Measurements from ENCODE around the gene ATP2C2.

The ATP2C2 gene

DNA sequence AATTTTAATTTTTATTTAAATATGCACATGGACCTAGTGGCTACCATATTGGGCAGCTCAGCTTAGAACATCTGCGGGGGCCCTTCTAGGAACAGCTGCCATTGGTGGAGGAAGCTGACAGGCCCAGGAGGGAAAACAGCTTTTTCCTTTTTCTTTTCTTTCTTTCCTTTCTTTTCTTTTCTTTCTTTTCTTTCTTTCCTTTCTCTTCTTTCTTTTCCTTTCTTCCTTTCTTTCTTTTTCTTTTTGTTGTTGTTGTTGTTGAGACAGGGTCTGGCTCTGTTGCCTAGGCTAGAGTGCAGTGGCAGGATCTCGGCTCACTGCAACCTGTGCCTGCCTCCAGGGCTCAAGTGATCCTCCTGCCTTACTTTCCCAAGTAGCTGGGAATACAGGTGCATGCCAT, 43.4 kb downstream of the ATP2C2 start:
- TF ChIP-seq, protein P1, sequence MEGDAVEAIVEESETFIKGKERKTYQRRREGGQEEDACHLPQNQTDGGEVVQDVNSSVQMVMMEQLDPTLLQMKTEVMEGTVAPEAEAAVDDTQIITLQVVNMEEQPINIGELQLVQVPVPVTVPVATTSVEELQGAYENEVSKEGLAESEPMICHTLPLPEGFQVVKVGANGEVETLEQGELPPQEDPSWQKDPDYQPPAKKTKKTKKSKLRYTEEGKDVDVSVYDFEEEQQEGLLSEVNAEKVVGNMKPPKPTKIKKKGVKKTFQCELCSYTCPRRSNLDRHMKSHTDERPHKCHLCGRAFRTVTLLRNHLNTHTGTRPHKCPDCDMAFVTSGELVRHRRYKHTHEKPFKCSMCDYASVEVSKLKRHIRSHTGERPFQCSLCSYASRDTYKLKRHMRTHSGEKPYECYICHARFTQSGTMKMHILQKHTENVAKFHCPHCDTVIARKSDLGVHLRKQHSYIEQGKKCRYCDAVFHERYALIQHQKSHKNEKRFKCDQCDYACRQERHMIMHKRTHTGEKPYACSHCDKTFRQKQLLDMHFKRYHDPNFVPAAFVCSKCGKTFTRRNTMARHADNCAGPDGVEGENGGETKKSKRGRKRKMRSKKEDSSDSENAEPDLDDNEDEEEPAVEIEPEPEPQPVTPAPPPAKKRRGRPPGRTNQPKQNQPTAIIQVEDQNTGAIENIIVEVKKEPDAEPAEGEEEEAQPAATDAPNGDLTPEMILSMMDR (IDR thresholded peaks at IDR 0.05; ENCODE audit: insufficient read depth, low read depth, low read length, missing control alignments): no peak
- no peak overlapping the region for H3K4me3 ChIP-seq (ENCODE audit: low read length)

DNA sequence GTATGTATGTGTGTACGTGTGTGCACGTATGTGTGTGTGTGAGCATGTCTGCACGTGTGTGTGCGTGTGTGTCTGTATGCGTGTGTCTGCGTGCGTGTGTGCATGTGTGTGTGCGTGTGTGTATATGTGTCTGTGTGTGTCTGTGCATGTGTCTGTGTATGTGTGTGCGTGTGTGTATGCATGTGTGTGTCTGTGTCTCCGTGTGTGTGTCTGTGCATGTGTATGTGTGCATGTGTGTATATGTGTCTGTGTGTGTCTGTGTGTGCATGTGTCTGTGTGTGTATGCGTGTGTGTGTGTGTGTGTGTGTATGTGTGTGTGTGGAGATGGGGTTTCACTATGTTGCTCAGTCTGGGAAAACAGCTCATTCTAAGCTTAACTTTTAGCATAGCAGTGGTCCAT, 43.9 kb downstream of the ATP2C2 start:
- no peak for DNase-seq (ENCODE audit: low read depth)
- TF ChIP-seq, protein P1 (IDR thresholded peaks at IDR 0.05; ENCODE audit: insufficient read depth, low read depth, low read length, missing control alignments): no peak
- H3K4me3 ChIP-seq (ENCODE audit: low read length): no peak overlapping the region

More for the DNA sequence above, 43.4 kb downstream of the ATP2C2 start:
- no peak for DNase-seq (ENCODE audit: low read depth)

DNA sequence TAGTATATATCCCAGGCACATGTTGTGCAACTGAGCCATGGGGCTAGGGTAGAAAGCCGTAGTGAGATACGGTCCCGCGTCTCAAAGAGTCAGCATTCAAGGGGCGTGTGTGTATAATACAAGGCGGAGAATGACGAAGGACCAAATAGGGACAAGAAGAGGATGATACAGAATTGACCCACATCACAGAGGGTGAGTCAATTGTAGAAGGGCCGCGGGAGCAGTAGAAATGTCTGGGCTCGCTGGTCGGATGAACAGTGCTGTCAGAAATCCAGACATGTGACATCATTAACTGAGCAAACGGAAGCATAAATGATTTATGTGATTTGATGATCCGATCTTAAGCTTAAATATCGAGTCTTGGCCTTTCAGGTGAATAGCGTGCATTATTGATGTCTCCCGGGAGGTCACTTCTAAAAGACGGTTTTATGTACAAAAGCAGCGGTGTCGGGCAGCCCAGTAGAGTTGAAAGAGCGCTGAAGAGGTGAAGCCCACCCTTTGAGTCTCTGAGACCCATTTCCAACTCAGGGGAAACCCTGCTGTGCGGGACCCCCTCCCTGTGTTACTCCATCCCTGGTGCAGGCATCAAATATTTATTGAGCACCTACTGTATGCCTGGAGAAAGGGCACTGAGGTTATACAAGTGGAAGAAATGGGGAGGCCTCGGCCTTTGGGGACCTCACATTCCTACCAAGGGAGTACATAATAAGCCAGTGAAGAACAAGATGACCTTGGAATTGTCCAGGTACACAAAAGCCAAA, 45.1 kb downstream of the ATP2C2 start:
- H3K4me3 ChIP-seq (ENCODE audit: low read length): no peak overlapping the region
- TF ChIP-seq, protein P1 (IDR thresholded peaks at IDR 0.05; ENCODE audit: insufficient read depth, low read depth, low read length, missing control alignments): no peak
- DNase-seq (ENCODE audit: low read depth): no peak

DNA sequence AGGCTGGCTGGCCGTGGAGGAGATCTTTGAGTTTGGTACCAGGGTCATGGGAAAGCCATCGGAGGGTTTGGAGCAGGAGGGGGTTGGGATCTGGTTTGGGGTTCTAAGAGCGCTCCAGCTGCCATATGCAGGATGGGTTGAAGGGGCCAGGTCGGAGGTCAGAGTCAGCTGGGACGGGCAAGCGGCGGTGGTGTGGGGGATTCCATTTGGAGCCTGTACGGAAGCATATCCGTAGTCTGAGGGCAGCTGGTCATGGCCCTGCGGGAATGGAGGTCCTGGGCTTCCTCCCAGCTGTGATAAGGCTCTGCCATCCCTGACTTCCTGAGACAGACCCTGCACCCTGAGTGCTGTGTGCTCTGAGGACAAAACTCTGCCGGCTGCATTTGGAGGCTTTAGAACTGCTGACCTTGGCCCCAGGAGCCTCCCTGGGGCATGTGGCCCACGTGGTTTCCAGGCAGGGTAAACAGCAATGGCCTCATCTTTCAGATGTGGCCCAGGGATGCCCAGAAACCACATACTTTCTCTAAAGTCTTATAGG, 46.5 kb downstream of the ATP2C2 start:
- DNase-seq (ENCODE audit: low read depth): no peak
- H3K4me3 ChIP-seq (ENCODE audit: low read length): no peak overlapping the region
- TF ChIP-seq, protein P1 (IDR thresholded peaks at IDR 0.05; ENCODE audit: insufficient read depth, low read depth, low read length, missing control alignments): no peak

DNA sequence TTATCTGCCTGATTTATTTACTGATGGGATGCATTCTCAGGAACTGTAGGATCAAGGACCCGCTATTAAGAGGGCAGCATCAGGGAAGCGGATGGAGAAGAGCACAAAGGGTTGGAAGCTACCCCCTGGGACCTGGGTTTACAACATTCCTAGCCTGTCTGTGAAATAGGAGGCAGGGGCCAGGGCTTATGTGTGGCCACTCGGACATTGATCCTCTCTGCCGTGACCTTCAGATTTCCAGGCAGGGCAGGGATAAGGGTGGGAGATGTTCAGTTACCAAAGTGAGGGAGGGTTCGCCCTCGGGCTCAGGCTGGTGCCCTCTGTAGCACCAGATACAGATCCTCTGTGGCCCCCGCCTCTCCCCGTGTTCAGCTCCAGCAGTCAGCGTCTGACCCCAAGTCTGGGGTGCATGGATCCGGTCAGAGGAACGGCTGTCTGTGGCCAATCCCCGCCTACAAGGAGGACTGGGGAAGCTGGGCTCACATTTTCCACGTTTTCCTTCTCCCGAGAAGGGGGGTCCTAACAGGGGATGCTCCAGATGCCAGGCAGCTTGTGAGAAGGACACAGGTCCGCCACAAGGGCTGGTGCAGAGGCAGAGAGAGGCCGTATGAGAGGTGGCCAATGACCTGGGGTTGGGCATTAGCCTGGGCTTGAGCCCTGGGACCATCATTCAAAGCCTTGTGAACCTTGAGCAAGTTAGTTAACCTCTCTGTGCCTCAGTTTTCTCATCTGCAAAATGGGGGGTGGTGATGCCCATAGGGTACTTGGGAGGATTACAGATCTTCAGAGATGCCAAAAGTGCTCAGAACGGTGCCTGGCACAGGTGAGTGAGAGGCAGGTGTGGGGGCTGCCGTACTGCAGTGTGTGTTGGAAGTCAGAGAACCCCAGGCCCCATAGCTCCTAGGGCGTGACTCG, 48.3 kb downstream of the ATP2C2 start:
- no peak overlapping the region for H3K4me3 ChIP-seq (ENCODE audit: low read length)
- TF ChIP-seq, protein P1 (IDR thresholded peaks at IDR 0.05; ENCODE audit: insufficient read depth, low read depth, low read length, missing control alignments): no peak
- DNase-seq (ENCODE audit: low read depth): no peak

DNA sequence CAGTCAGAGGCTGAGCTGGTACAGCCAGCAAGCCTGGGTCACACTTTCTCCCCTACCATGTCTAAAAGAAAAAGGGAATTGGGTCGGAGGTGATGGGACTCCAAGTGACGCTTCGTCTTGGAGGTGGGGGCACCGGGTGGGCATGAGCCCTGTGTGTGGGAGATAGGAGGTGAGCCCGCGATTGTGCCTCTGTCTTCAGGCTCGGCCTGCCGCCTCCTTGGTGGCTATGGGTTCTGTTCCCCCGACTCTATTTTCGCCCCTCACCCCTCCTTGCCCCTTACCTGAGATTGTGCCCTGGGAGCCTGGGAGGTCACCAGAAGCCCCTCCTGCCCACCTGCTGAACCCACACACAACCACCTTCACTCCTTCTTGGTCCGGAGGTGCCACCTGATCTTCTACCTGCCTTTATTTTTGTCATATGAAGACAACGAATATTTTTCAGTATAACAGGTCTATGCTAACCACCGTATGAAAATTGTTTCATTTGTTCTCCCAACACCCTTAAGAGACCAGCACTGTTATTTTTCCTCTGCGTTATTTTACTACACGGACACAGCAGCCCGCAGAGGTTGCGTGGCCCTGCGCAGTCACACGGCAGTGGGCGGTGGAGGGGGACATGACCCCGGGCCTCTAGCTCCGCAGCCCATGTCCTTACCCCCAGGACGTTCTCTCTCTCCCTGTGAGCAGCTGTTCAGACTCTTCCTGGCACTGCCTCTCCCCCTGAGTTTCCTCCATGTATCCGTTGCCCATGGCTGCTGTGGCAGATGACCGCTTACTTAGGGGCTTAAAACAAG, 49.9 kb downstream of the ATP2C2 start:
- no peak overlapping the region for H3K4me3 ChIP-seq (ENCODE audit: low read length)
- no peak for DNase-seq (ENCODE audit: low read depth)
- TF ChIP-seq, protein P1 (IDR thresholded peaks at IDR 0.05; ENCODE audit: insufficient read depth, low read depth, low read length, missing control alignments): no peak

Data from epithelial cell of esophagus (primary cell).